K562 (cell line): Measurements from ENCODE around the gene SPIRE1. TPM values are rescaled to one million over a fixed set of nuclear protein-coding genes. Genes with fewer than 3 reads are reported as not detected.
A peak's percentile ranks its signal among the peaks of the same experiment; 100 is the strongest.

Source experiments
- AFF1 ChIP-seq, 2 experiments: fragments of 450-650 bp; IDR thresholded peaks; 2 replicates each; pipeline ENCODE4 v1.6.1; 2018; ENCODE audit warnings: mild to moderate bottlenecking in 2 of 2, low read depth in 1 of 2; ENCODE audit not compliant: partially characterized antibody in 2 of 2
- JUND ChIP-seq, 2 experiments: IDR thresholded peaks; 2 replicates in 1 of 2; 3 replicates in 1 of 2; pipeline ENCODE4 v1.6.1; 2011; ENCODE audit warnings: borderline replicate concordance in 2 of 2, low read depth in 2 of 2, low read length in 2 of 2, improper control_type of control experiment in 1 of 2, missing biosample characterization in 1 of 2, missing genetic modification characterization in 1 of 2, missing genetic modification reagents in 1 of 2
- KDM4B ChIP-seq, 2 experiments: fragments of 450-650 bp in 1 of 2; sonication (generic) in 1 of 2; IDR thresholded peaks; 2 replicates each; pipeline ENCODE4 v1.6.1; 2016 to 2017; ENCODE audit warnings: borderline replicate concordance in 2 of 2, antibody characterized with exemption in 1 of 2, low read depth in 1 of 2, mild to moderate bottlenecking in 1 of 2
- MGA ChIP-seq: fragments of 450-650 bp; IDR thresholded peaks from 2 replicates; pipeline ENCODE4 v1.6.1; 2016; ENCODE audit warnings: mild to moderate bottlenecking, moderate library complexity
- NCOR1 ChIP-seq: fragments of 450-650 bp; IDR thresholded peaks from 2 replicates; pipeline ENCODE4 v1.6.1; 2016; ENCODE audit warnings: mild to moderate bottlenecking, moderate library complexity
- PHF21A ChIP-seq: fragments of 450-650 bp; IDR thresholded peaks from 2 replicates; pipeline ENCODE4 v1.6.1; 2017; ENCODE audit warnings: low read depth, borderline replicate concordance
- TBL1XR1 ChIP-seq, 2 experiments: IDR thresholded peaks; 2 replicates each; pipeline ENCODE4 v1.6.1; 2012; ENCODE audit warnings: improper control_type of control experiment in 2 of 2, low read length in 2 of 2, mild to moderate bottlenecking in 1 of 2
- TRIM25 ChIP-seq: fragments of 450-650 bp; IDR thresholded peaks from 2 replicates; pipeline ENCODE4 v1.7.0; 2016; ENCODE audit warnings: borderline replicate concordance
- polyA plus RNA-seq, 8 experiments: library from polyadenylated mRNA; depleted of rRNA in 4 of 8; stranded (reverse) in 5 of 8; unstranded in 3 of 8; fragments of >200 nt; fragmentation: Nextera tagmentation in 2 of 8; fragmentation: Illumina TruSeq in 1 of 8; extraction: Ambion mirVana in 2 of 8; extraction: Trizol in 1 of 8; gene quantifications; 2 replicates each; pipeline versions ENCODE4 v1.2.1 to v1.2.3, GENCODE V29; 2011 to 2014; ENCODE audit warnings: inconsistent platforms in 1 of 8, missing spikeins in 1 of 8
- total RNA-seq, 7 experiments: library from RNA; depleted of rRNA in 6 of 7; stranded (reverse); fragments of >200 nt in 6 of 7; fragmentation: Illumina TruSeq in 2 of 7; extraction: Trizol in 2 of 7; gene quantifications; 2 replicates each; pipeline versions ENCODE4 v1.2.1 to v1.2.3, GENCODE V29; 2011 to 2021; ENCODE audit warnings: low replicate concordance in 1 of 7

SPIRE1 gene
- total and polyA plus RNA-seq, 9 of the 15 experiments (the other 6 are each of a cell fraction or from before 2014, with no cell fraction given): 2.9 to 14.0 (median 10.2) TPM

GRCh38 chr18:12631831-12632477 is 26.0 kb downstream of the SPIRE1 start (continued):
- TF ChIP-seq NCOR1 (peak; percentile 39; the same call in 1 of the 2 replicates), PHF21A (0 out of 2 replicates have a peak, but pooled peaks have one; percentile 14), AFF1 (IDR thresholded peaks at IDR 0.05; ENCODE audit: low read depth in 1 of 2, partially characterized antibody in 2 of 2) (no peak), JUND (IDR thresholded peaks at IDR 0.05; ENCODE audit: borderline replicate concordance, low read depth, low read length) (no peak), JUND (tag; IDR thresholded peaks at IDR 0.05; ENCODE audit: borderline replicate concordance, low read depth, low read length) (0 out of 3 replicates have a peak, but pooled peaks have one; percentile 15), KDM4B (IDR thresholded peaks at IDR 0.05; ENCODE audit: borderline replicate concordance in 2 of 2, low read depth in 1 of 2) (no peak), TBL1XR1 (IDR thresholded peaks at IDR 0.05; ENCODE audit: low read length in 2 of 2) (no peak), MGA (peak; percentile 39; the same call in 1 of the 2 replicates), TRIM25 (no peak)
